H1 (cell line): ENCODE data around the gene THAP12. TPM values are rescaled to one million over a fixed set of nuclear protein-coding genes. Genes with fewer than 3 reads are reported as not detected.

ENCODE experiments used
- CTCF ChIA-PET: fragments of 300-600 bp; sonication (Branson Sonifier 250); formaldehyde crosslinking; loops from one replicate; lab custom pipeline; 2021; ENCODE audit not compliant: partially characterized antibody; lab: Charles Lee
- POLR2A ChIA-PET: fragments of 300-600 bp; sonication (Branson Sonifier 250); formaldehyde crosslinking; loops from one replicate; lab custom pipeline; 2021; ENCODE audit warnings: inconsistent platforms; ENCODE audit not compliant: partially characterized antibody; lab: Charles Lee
- DNase-seq, 2 experiments: peaks; one replicate each; pipeline versions ENCODE4 v3.0.0 to v3.0.0-alpha.2; 2010 to 2022; ENCODE audit warnings: low spot score in 2 of 2, low read depth in 1 of 2, mixed read lengths in 1 of 2
- FAIRE-seq: peaks from 2 replicates; lab custom pipeline; 2011; peaks lifted over from hg19 to GRCh38; lab: Jason Lieb, UNC
- H2AFZ ChIP-seq: 2 replicates; pipeline ENCODE4 v1.8.1; 2012; ENCODE audit warnings: low read length, inconsistent platforms
- H2AK5ac ChIP-seq: 2 replicates; pipeline ENCODE4 v1.6.1; 2013; ENCODE audit warnings: low read depth, low read length
- H2BK120ac ChIP-seq: replicated peaks from 2 replicates; pipeline ENCODE3; 2013; ENCODE audit warnings: low read depth, low read length, inconsistent platforms
- H2BK12ac ChIP-seq: 2 replicates; pipeline ENCODE4 v1.6.1; 2013; ENCODE audit warnings: low read depth, low read length
- H2BK15ac ChIP-seq: 2 replicates; pipeline ENCODE4 v1.6.1; 2013; ENCODE audit warnings: low read length
- H2BK20ac ChIP-seq: 2 replicates; pipeline ENCODE4 v1.6.1; 2013; ENCODE audit warnings: low read length
- H2BK5ac ChIP-seq: 2 replicates; pipeline ENCODE4 v1.6.1; 2013; ENCODE audit warnings: low read depth, low read length
- H3K14ac ChIP-seq: 2 replicates; pipeline ENCODE4 v1.6.1; 2013; ENCODE audit warnings: inconsistent platforms; ENCODE audit not compliant: insufficient read length
- H3K18ac ChIP-seq: 2 replicates; pipeline ENCODE4 v1.6.1; 2013; ENCODE audit warnings: low read length; ENCODE audit errors: extremely low read depth
- H3K23ac ChIP-seq: 2 replicates; pipeline ENCODE4 v1.6.1; 2013; ENCODE audit warnings: inconsistent platforms; ENCODE audit not compliant: insufficient read length
- H3K23me2 ChIP-seq: 2 replicates; pipeline ENCODE4 v1.6.1; 2013; ENCODE audit warnings: low read depth, low read length
- H3K27ac ChIP-seq: 2 replicates; pipeline ENCODE4 v1.6.1; 2011; ENCODE audit warnings: low read depth, low read length, inconsistent platforms
- H3K27me3 ChIP-seq, 4 experiments: replicated peaks in 1 of 4; 1 replicate in 1 of 4; 2 replicates in 3 of 4; pipeline versions ENCODE4 v1.6.1 to v1.8.1; 2011 to 2013; ENCODE audit warnings: low read length in 3 of 4, mild to moderate bottlenecking in 3 of 4, inconsistent platforms in 2 of 4, mixed read lengths in 2 of 4, moderate library complexity in 1 of 4; ENCODE audit not compliant: control insufficient read depth in 3 of 4, insufficient read depth in 3 of 4; ENCODE audit errors: extremely low read depth in 1 of 4
- H3K36me3 ChIP-seq, 4 experiments: 2 replicates each; pipeline versions ENCODE4 v1.6.1 to v1.8.1; 2011 to 2013; ENCODE audit warnings: mild to moderate bottlenecking in 4 of 4, low read length in 3 of 4, moderate library complexity in 2 of 4, control low read depth in 1 of 4, inconsistent platforms in 1 of 4; ENCODE audit not compliant: insufficient read depth in 4 of 4, control insufficient read depth in 2 of 4
- H3K4ac ChIP-seq: replicated peaks from 2 replicates; pipeline ENCODE3; 2013; ENCODE audit warnings: low read length, low read depth, mixed read lengths, inconsistent platforms; ENCODE audit not compliant: insufficient read length
- H3K4me1 ChIP-seq, 4 experiments: replicated peaks in 1 of 4; 1 replicate in 1 of 4; 2 replicates in 3 of 4; pipeline versions ENCODE4 v1.6.1 to v1.8.1; 2011 to 2013; ENCODE audit warnings: low read length in 3 of 4, inconsistent platforms in 2 of 4, mixed read lengths in 1 of 4; ENCODE audit not compliant: insufficient read depth in 4 of 4, control insufficient read depth in 3 of 4
- H3K4me2 ChIP-seq, 2 experiments: 2 replicates each; pipeline versions ENCODE4 v1.6.1 to v1.8.1; 2011 to 2013; ENCODE audit warnings: low read depth in 2 of 2, low read length in 2 of 2, control low read depth in 1 of 2, inconsistent platforms in 1 of 2, mild to moderate bottlenecking in 1 of 2; ENCODE audit not compliant: insufficient read depth in 1 of 2
- H3K4me3 ChIP-seq, 4 experiments: fragments of 200-600, 300-600 bp in 1 of 4; sonication (generic), shearing (Covaris generic), sonication (Bioruptor Twin) in 1 of 4; 2 replicates each; pipeline versions ENCODE4 v1.5.1 to v1.8.1; 2011 to 2016; ENCODE audit warnings: low read length in 4 of 4, low read depth in 3 of 4, control low read depth in 2 of 4, inconsistent platforms in 2 of 4, mild to moderate bottlenecking in 2 of 4, mixed read lengths in 1 of 4, moderate library complexity in 1 of 4; ENCODE audit not compliant: insufficient read depth in 2 of 4; ENCODE audit errors: extremely low read depth in 1 of 4
- H3K56ac ChIP-seq: replicated peaks from 2 replicates; pipeline ENCODE3; 2013; ENCODE audit warnings: low read depth, mild to moderate bottlenecking, mixed read lengths, low read length, inconsistent platforms; ENCODE audit not compliant: insufficient read length
- H3K79me1 ChIP-seq: 2 replicates; pipeline ENCODE4 v1.6.1; 2013; ENCODE audit warnings: low read depth, low read length, control low read depth
- H3K79me2 ChIP-seq, 2 experiments: 2 replicates each; pipeline versions ENCODE4 v1.6.1 to v1.8.1; 2012 to 2013; ENCODE audit warnings: low read length in 2 of 2, mild to moderate bottlenecking in 2 of 2, inconsistent platforms in 1 of 2; ENCODE audit not compliant: insufficient read depth in 2 of 2, control insufficient read depth in 1 of 2
- H3K9ac ChIP-seq, 4 experiments: replicated peaks in 1 of 4; 1 replicate in 1 of 4; 2 replicates in 3 of 4; pipeline versions ENCODE4 v1.6.1 to v1.8.1; 2011 to 2013; ENCODE audit warnings: low read depth in 3 of 4, low read length in 3 of 4, control low read depth in 2 of 4, mild to moderate bottlenecking in 2 of 4, moderate library complexity in 2 of 4, inconsistent platforms in 1 of 4; ENCODE audit errors: extremely low read depth in 1 of 4
- H3K9me3 ChIP-seq, 2 experiments: 2 replicates each; pipeline versions ENCODE4 v1.6.1 to v1.8.1; 2012 to 2013; ENCODE audit warnings: mild to moderate bottlenecking in 2 of 2, moderate library complexity in 2 of 2, control low read depth in 1 of 2, inconsistent platforms in 1 of 2, low read depth in 1 of 2, low read length in 1 of 2, mixed read lengths in 1 of 2; ENCODE audit not compliant: insufficient read depth in 2 of 2
- H4K20me1 ChIP-seq, 2 experiments: replicated peaks in 1 of 2; 2 replicates each; pipeline versions ENCODE3 to v1.8.1; 2011 to 2013; ENCODE audit warnings: inconsistent platforms in 2 of 2, low read length in 2 of 2, mild to moderate bottlenecking in 1 of 2; ENCODE audit not compliant: insufficient read depth in 2 of 2, control insufficient read depth in 1 of 2
- H4K5ac ChIP-seq: 2 replicates; pipeline ENCODE4 v1.6.1; 2013; ENCODE audit warnings: low read length, low read depth, mixed read lengths, inconsistent platforms; ENCODE audit not compliant: insufficient read length
- H4K8ac ChIP-seq: 2 replicates; pipeline ENCODE4 v1.8.0; 2013; ENCODE audit warnings: mild to moderate bottlenecking, moderate library complexity, low read length, inconsistent platforms; ENCODE audit not compliant: insufficient read depth; ENCODE audit errors: extremely low read depth
- H4K91ac ChIP-seq: replicated peaks from 2 replicates; pipeline ENCODE3; 2013; ENCODE audit warnings: low read length, mixed read lengths, inconsistent platforms; ENCODE audit not compliant: insufficient read length
- E2F6 ChIP-seq: IDR thresholded peaks from 2 replicates; pipeline ENCODE4 v1.6.1; 2012; ENCODE audit warnings: inconsistent platforms
- WGBS, 2 experiments: shearing (Covaris generic) in 1 of 2; methylation state at CpG; one replicate each; pipeline versions ENCODE4 v1.1.6 to v1.1.7; 2013 to 2015; ENCODE audit warnings: low lambda C conversion rate in 2 of 2, mixed read lengths in 2 of 2, inconsistent platforms in 1 of 2, low coverage in 1 of 2, missing lambda C conversion rate in 1 of 2; ENCODE audit not compliant: insufficient replicate concordance in 2 of 2, insufficient coverage in 1 of 2, insufficient read length in 1 of 2; ENCODE audit errors: extremely low coverage in 1 of 2, missing lambda C conversion rate in 1 of 2; 5-methylcytosine and 5-hydroxymethylcytosine counted together
- polyA plus RNA-seq, 7 experiments: library from polyadenylated mRNA; depleted of rRNA in 3 of 7; stranded (reverse) in 5 of 7; unstranded in 2 of 7; fragments of >200 nt in 5 of 7; fragments of 200-250 nt in 2 of 7; gene quantifications; 1 replicate in 5 of 7; 2 replicates in 1 of 7; 4 replicates in 1 of 7; pipeline versions ENCODE4 v1.2.1 to v1.2.3, GENCODE V29; 2011 to 2013; ENCODE audit warnings: missing spikeins in 2 of 7, mixed read lengths in 2 of 7
- total RNA-seq: library from RNA; stranded (reverse); fragmentation: NEBNext Ultra II Directional; extraction: Animal tissue kit (Norgen Biotek cat#: 25700); gene quantifications from 2 replicates; pipeline ENCODE4 v1.2.1, GENCODE V29; 2021

THAP12 gene
- total and polyA plus RNA-seq, 2 of the 8 experiments (the other 6 are each of a cell fraction or from before 2014, with no cell fraction given): 12.0 to 39.9 TPM

- peaks cover 0 to 4% (median 0%) of the 10 kb centered on the region in 4 experiments; a peak in 1 of 8 replicates for H3K36me3 ChIP-seq
- ChIA-PET POLR2A (interaction anchor here (0.8 to 1.2 kb wide), 5 partner anchors 8 to 66 kb away, joined by 3 to 5 read pairs (median 3); partner anchors contain the start of gene EMSY), CTCF (interaction anchor here (1.1 kb wide), 1 partner anchor 80 kb away, joined by 4 read pairs; no protein-coding TSS in a partner anchor)
- 65% methylated on average over 6 of the region's 6 CpGs; no CpG with 5 or more reads in 1 of the 2 experiments for WGBS, 2 experiments
- H3K23ac ChIP-seq: no peak overlapping the region
- H4K91ac ChIP-seq: no peak overlapping the region
- FAIRE-seq (no peak), DNase-seq (no peak)
- H3K27ac ChIP-seq: no peak overlapping the region
- H3K18ac ChIP-seq: no peak overlapping the region
- no peak overlapping the region for H3K56ac ChIP-seq
- no peak overlapping the region for H4K8ac ChIP-seq
- H3K23me2 ChIP-seq: peaks cover 13% of the 10 kb centered on the region
- peaks cover 2 to 14% (median 7%) of the 10 kb centered on the region in 4 experiments; a peak in 6 of 7 replicates for H3K4me1 ChIP-seq
- H3K27me3 ChIP-seq: peaks cover 0 to 2% (median 0%) of the 10 kb centered on the region in 4 experiments; a peak in 2 of 7 replicates
- H2BK5ac ChIP-seq: no peak overlapping the region
- H3K79me1 ChIP-seq: peaks cover 11% of the 10 kb centered on the region
- no peak overlapping the region for H2AFZ ChIP-seq
- no peak overlapping the region for H2BK12ac ChIP-seq
- H2BK20ac ChIP-seq: no peak overlapping the region
- H3K4me3 ChIP-seq: peak overlapping the region; percentile 68 to 91 (median 80)
- H3K4me2 ChIP-seq: peak overlapping the region; percentile 75 to 93
- H2AK5ac ChIP-seq: no peak overlapping the region
- H2BK15ac ChIP-seq: no peak overlapping the region
- no peak overlapping the region for H4K5ac ChIP-seq
- no peak overlapping the region for H3K4ac ChIP-seq
- H3K9ac ChIP-seq: peak overlapping the region in 2 of 4 experiments; percentile 35 to 65; a peak in 4 of 7 replicates
- TF ChIP-seq E2F6: no peak
- H3K9me3 ChIP-seq: no peaks in the 10 kb centered on the region
- no peak overlapping the region for H3K14ac ChIP-seq
- peaks cover 5 to 11% of the 10 kb centered on the region in 2 experiments for H4K20me1 ChIP-seq
- peaks cover 8 to 71% of the 10 kb centered on the region in 2 experiments for H3K79me2 ChIP-seq
- no peak overlapping the region for H2BK120ac ChIP-seq
Observed at GRCh38 chr11:76379807-76380158, 1.1 kb downstream of the THAP12 start.
